HG02610 (cell line): ENCODE measurements around the gene LMNTD1.
"Not testable (repeated sequence)": the region's sequence is repeated elsewhere in the genome, so short reads cannot be mapped to it uniquely, and the experiment has no call there.

ENCODE experiments used
- ATAC-seq: cut with Tn5 transposase; IDR thresholded peaks from one replicate; pipeline ENCODE4 v1.9.1; 2021; ENCODE audit warnings: mild to moderate bottlenecking, moderate library complexity; ENCODE audit not compliant: unreplicated experiment

The LMNTD1 gene

GRCh38 chr12:25434515-25434914, 118.6 kb downstream of the LMNTD1 start:
- ATAC-seq, result no peak

- ATAC-seq, result no peak
Observed at GRCh38 chr12:25433581-25434325, 119.3 kb downstream of the LMNTD1 start.

GRCh38 chr12:25433024-25433423, 120.1 kb downstream of the LMNTD1 start:
- no peak for ATAC-seq

- ATAC-seq, result no peak
Observed at GRCh38 chr12:25427337-25428249, 125.5 kb downstream of the LMNTD1 start.

- ATAC-seq, result not testable (repeated sequence)
Observed at GRCh38 chr12:25426821-25427220, 126.3 kb downstream of the LMNTD1 start.
